Measurements from ENCODE around the gene SETD3. TPM values are rescaled to one million over a fixed set of nuclear protein-coding genes. Genes with fewer than 3 reads are reported as not detected.
A peak's percentile ranks its signal among the peaks of the same experiment; 100 is the strongest.

SETD3 gene
- total and polyA plus RNA-seq, 4 donors, result 36.4 to 60.9 (median 49.7) TPM

DNA sequence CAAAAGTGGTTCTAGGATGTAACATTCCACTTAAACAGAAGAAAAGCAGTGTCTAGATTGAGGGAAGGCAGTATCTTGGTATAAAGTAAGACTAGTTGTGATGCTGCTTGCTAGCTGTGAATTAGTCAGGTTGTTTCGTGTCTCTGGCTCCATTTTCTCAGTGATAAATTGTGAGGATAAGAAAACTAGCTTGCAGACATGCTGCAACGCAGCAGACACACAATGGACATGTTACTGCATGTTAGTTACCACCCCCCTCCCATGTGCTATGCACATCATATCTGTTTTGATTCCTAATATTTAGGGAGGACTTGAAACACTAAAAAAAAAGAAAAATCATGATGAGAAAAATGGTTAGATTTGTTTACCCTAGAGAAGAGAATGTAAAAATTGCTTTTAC, 3.4 kb upstream of the SETD3 start:
- Histone ChIP-seq H3K36me3 (ENCODE audit: control insufficient read depth in 4 of 4, insufficient read depth in 4 of 4, low read length in 4 of 4) (peaks cover 0 to 2% (median 0%) of the 10 kb centered on the region in 4 donors), H3K4me3 (no peak overlapping the region), H3K27ac (ENCODE audit: low read depth in 1 of 2, low read length in 1 of 2) (no peak overlapping the region), H3K27me3 (ENCODE audit: control insufficient read depth in 3 of 3, insufficient read depth in 3 of 3, low read length in 2 of 3) (no peaks in the 10 kb centered on the region), H3K9me3 (ENCODE audit: control insufficient read depth in 4 of 4, insufficient read depth in 3 of 4, low read length in 3 of 4) (no peaks in the 10 kb centered on the region), H3K9ac (ENCODE audit: insufficient read depth in 1 of 2, low read length in 2 of 2) (no peak overlapping the region), H3K4me1 (ENCODE audit: control insufficient read depth in 5 of 5, insufficient read depth in 5 of 5, low read length in 5 of 5) (peaks cover 0 to 17% (median 13%) of the 10 kb centered on the region in 5 donors)
- TF ChIP-seq, protein P1, sequence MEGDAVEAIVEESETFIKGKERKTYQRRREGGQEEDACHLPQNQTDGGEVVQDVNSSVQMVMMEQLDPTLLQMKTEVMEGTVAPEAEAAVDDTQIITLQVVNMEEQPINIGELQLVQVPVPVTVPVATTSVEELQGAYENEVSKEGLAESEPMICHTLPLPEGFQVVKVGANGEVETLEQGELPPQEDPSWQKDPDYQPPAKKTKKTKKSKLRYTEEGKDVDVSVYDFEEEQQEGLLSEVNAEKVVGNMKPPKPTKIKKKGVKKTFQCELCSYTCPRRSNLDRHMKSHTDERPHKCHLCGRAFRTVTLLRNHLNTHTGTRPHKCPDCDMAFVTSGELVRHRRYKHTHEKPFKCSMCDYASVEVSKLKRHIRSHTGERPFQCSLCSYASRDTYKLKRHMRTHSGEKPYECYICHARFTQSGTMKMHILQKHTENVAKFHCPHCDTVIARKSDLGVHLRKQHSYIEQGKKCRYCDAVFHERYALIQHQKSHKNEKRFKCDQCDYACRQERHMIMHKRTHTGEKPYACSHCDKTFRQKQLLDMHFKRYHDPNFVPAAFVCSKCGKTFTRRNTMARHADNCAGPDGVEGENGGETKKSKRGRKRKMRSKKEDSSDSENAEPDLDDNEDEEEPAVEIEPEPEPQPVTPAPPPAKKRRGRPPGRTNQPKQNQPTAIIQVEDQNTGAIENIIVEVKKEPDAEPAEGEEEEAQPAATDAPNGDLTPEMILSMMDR (IDR thresholded peaks at IDR 0.05; ENCODE audit: control extremely low read depth, extremely low read depth), result no peak
- WGBS, 2 donors, result 69 to 81% methylated on average over 2 of the region's 2 CpGs
- ATAC-seq (ENCODE audit: insufficient read depth, low FRiP score) (no peak), DNase-seq (no peak)

DNA sequence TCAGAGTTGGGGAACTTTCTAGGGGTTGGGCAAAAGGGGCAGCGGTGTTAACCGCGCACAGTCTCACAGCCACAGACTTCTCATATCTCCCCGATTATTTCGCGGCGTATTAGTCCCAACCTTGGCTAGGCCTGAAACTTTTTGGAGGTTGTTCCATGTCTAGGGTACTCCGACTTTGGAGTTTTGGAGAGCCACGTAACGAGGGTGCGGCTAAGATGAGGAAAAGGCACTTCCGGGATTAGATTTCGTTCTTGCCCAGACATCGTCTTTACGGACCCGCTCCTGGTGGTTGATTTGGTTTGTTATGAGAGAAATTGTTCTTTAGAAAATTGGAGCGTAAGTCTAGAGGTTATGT, 1.1 kb upstream of the SETD3 start:
- Histone ChIP-seq H3K27ac (ENCODE audit: low read depth in 1 of 2, low read length in 1 of 2) (peak overlapping the region; percentile 90 to 93), H3K36me3 (ENCODE audit: control insufficient read depth in 4 of 4, insufficient read depth in 4 of 4, low read length in 4 of 4) (peaks cover 0 to 2% (median 0%) of the 10 kb centered on the region in 4 donors), H3K9me3 (ENCODE audit: control insufficient read depth in 4 of 4, insufficient read depth in 3 of 4, low read length in 3 of 4) (no peaks in the 10 kb centered on the region), H3K4me1 (ENCODE audit: control insufficient read depth in 5 of 5, insufficient read depth in 5 of 5, low read length in 5 of 5) (peaks cover 4 to 27% (median 13%) of the 10 kb centered on the region in 5 donors), H3K9ac (ENCODE audit: insufficient read depth in 1 of 2, low read length in 2 of 2) (peak overlapping the region; percentile 92 to 98), H3K27me3 (ENCODE audit: control insufficient read depth in 3 of 3, insufficient read depth in 3 of 3, low read length in 2 of 3) (no peaks in the 10 kb centered on the region), H3K4me3 (peak overlapping the region; percentile 93)
- ATAC-seq (ENCODE audit: insufficient read depth, low FRiP score) (no peak), DNase-seq (peak in 2 of 3 donors; percentile 36 to 55)
- TF ChIP-seq, protein P1 (IDR thresholded peaks at IDR 0.05; ENCODE audit: control extremely low read depth, extremely low read depth), result no peak
- WGBS, 2 donors, result 0% methylated on average over 17 of the region's 17 CpGs

DNA sequence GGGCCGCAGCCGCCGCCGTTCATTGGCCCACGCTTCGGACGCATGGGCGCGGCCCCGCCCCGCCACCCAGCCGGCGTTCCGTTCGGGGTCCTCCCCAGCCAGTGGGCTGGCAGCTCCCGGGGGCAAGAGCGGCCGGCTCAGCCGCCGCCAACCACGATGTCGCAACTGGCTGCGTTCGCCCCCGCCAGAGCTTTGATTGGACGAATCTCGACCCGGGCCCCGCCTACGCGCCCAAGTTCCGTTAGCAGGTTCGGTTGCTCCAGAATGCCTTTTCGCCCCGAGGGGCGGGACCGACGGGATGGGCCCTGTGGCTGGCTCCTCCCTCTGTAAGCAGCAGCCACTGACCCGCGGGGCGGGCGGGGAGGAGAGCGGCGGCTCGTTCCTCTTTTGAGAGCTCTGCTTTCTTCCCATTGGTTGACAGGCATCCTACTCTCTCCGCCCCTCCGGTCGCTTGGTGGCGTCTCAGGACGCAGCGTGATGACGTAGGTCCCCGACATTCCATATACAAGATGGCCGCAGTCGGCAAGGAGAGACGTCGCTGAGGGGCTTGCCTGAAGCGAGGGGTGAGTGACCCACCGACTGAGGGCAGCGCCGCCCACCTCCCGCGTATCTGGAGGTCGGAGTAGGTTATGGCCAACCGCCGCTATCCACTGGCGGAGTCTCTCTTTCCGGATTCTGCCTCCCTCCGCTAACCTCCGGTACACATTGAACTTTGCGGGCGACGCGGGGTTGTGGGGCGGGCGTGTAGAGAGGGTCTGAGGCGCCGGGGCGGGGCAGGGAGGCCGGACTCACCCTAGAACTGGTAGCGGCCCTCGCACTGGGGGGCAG, 472 bp upstream of the SETD3 start, which contains the start of gene CCNK:
Gene CCNK, plus strand, starts transcription at position 493 of the 828 bp plus-strand sequence. CDS start 11,269 bp downstream, outside the sequence.
- Histone ChIP-seq H3K4me3 (peak within 1 kb of the TSS; percentile 93), H3K27me3 (ENCODE audit: control insufficient read depth in 3 of 3, insufficient read depth in 3 of 3, low read length in 2 of 3) (no peaks in the 10 kb centered on the region), H3K9me3 (ENCODE audit: control insufficient read depth in 4 of 4, insufficient read depth in 3 of 4, low read length in 3 of 4) (no peaks in the 10 kb centered on the region), H3K36me3 (ENCODE audit: control insufficient read depth in 4 of 4, insufficient read depth in 4 of 4, low read length in 4 of 4) (peaks cover 0 to 2% (median 0%) of the 10 kb centered on the region in 4 donors), H3K9ac (ENCODE audit: insufficient read depth in 1 of 2, low read length in 2 of 2) (peak within 1 kb of the TSS; percentile 92 to 98), H3K27ac (ENCODE audit: low read depth in 1 of 2, low read length in 1 of 2) (peak within 1 kb of the TSS; percentile 93 to 98), H3K4me1 (ENCODE audit: control insufficient read depth in 5 of 5, insufficient read depth in 5 of 5, low read length in 5 of 5) (peaks cover 4 to 27% (median 11%) of the 10 kb centered on the region in 5 donors)
- TF ChIP-seq, protein P1 (IDR thresholded peaks at IDR 0.05; ENCODE audit: control extremely low read depth, extremely low read depth), result no peak
- ATAC-seq (ENCODE audit: insufficient read depth, low FRiP score) (peak; percentile 92), DNase-seq (peak; percentile 100)
- 0 to 1% methylated on average over 72 to 82 of the region's 82 CpGs for WGBS, 2 donors

Data from lung (tissue), 12 donors.